Uterus (tissue), 2 donors: Measurements from ENCODE around the gene SLC18A2.
"Not testable (repeated sequence)": the region's sequence is repeated elsewhere in the genome, so short reads cannot be mapped to it uniquely, and the experiment has no call there.

Source experiments
- CTCF ChIP-seq, 4 experiments: fragments of 200-600 bp in 2 of 4; fragments of 450-650 bp in 2 of 4; sonication (generic) in 2 of 4; IDR thresholded peaks; one replicate each; pipeline ENCODE4 v1.5.1; 2016 to 2019; ENCODE audit warnings: antibody characterized with exemption in 4 of 4, mild to moderate bottlenecking in 2 of 4, moderate library complexity in 1 of 4
- POLR2A ChIP-seq, 2 donors: fragments of 450-650 bp; IDR thresholded peaks; one replicate each; pipeline ENCODE4 v1.6.1; 2016; ENCODE audit warnings: antibody characterized with exemption in 2 of 2, mild to moderate bottlenecking in 1 of 2, moderate library complexity in 1 of 2

GRCh38 chr10:117230107-117230506 lies 10.8 kb upstream of the SLC18A2 start:
- TF ChIP-seq POLR2A, CTCF (IDR thresholded peaks at IDR 0.05): not testable (repeated sequence)
